BJ (cell line): ENCODE results near the gene MKRN1. TPM values are rescaled to one million over a fixed set of nuclear protein-coding genes. Genes with fewer than 3 reads are reported as not detected.

Experiments used
- CTCF ChIA-PET: fragments of 350-600 bp; formaldehyde crosslinking; extraction: SDS; loops from one replicate; lab custom pipeline; 2021; ENCODE audit warnings: antibody characterized with exemption, inconsistent platforms; lab: Yijun Ruan, JAX
- POLR2A ChIA-PET: fragments of 300-600 bp; sonication (Branson Sonifier 250); formaldehyde crosslinking; extraction: SDS; loops from one replicate; lab custom pipeline; 2021; ENCODE audit warnings: antibody characterized with exemption; lab: Charles Lee
- DNase-seq: peaks from one replicate; pipeline ENCODE4 v3.0.0-alpha.2; 2011; ENCODE audit warnings: low read depth
- H3K27me3 ChIP-seq: 2 replicates; pipeline ENCODE4 v1.6.0; 2011; ENCODE audit warnings: low read length; ENCODE audit not compliant: control insufficient read depth, insufficient read depth
- H3K36me3 ChIP-seq: 2 replicates; pipeline ENCODE4 v1.5.1; 2011; ENCODE audit warnings: low read length; ENCODE audit not compliant: control insufficient read depth, insufficient read depth
- H3K4me3 ChIP-seq: 2 replicates; pipeline ENCODE4 v1.5.1; 2011; ENCODE audit warnings: low read depth, mild to moderate bottlenecking, control low read depth, low read length
- CTCF ChIP-seq: IDR thresholded peaks from 2 replicates; pipeline ENCODE4 v1.5.1; 2011; ENCODE audit warnings: low read depth, mild to moderate bottlenecking, control low read depth, inconsistent platforms, low read length, moderate library complexity; ENCODE audit not compliant: insufficient read depth
- polyA plus RNA-seq: library from polyadenylated mRNA; depleted of rRNA; stranded (reverse); fragments of >200 nt; gene quantifications from 2 replicates; pipeline ENCODE4 v1.2.3, GENCODE V29; 2011

Gene MKRN1
- polyA plus RNA-seq, 1 experiment, result 61.2 TPM

- ChIA-PET POLR2A (no interaction called here), CTCF (no interaction called here)
- Histone ChIP-seq H3K36me3 (no peaks in the 10 kb centered on the region), H3K27me3 (no peaks in the 10 kb centered on the region), H3K4me3 (no peak overlapping the region)
- no peak for TF ChIP-seq CTCF
- no peak for DNase-seq
Measured at GRCh38 chr7:140447841-140448240, 31.5 kb downstream of the MKRN1 start.

- POLR2A ChIA-PET, result no interaction called here
- no peaks in the 10 kb centered on the region for H3K27me3 ChIP-seq
- no peak overlapping the region for H3K4me3 ChIP-seq
- DNase-seq, result no peak
- H3K36me3 ChIP-seq, result no peaks in the 10 kb centered on the region
- no peak for TF ChIP-seq CTCF
- CTCF ChIA-PET, result no interaction called here
Measured at GRCh38 chr7:140446467-140446866, 32.8 kb downstream of the MKRN1 start.

GRCh38 chr7:140441519-140441918 lies 37.8 kb downstream of the MKRN1 start:
- POLR2A ChIA-PET, result no interaction called here
- no peak for DNase-seq
- Histone ChIP-seq H3K4me3 (no peak overlapping the region), H3K36me3 (no peaks in the 10 kb centered on the region), H3K27me3 (no peaks in the 10 kb centered on the region)
- no peak for TF ChIP-seq CTCF
- CTCF ChIA-PET, result no interaction called here

- no peak for DNase-seq
- TF ChIP-seq CTCF, result no peak
- ChIA-PET CTCF (no interaction called here), POLR2A (interaction anchor here (0.7 kb wide), 1 partner anchor 101 kb away, joined by 12 read pairs; no protein-coding TSS in a partner anchor)
- Histone ChIP-seq H3K4me3 (no peak overlapping the region), H3K27me3 (no peaks in the 10 kb centered on the region), H3K36me3 (no peaks in the 10 kb centered on the region)
Measured at GRCh38 chr7:140440593-140440992, 38.7 kb downstream of the MKRN1 start.

GRCh38 chr7:140439359-140439758 lies 39.9 kb downstream of the MKRN1 start:
- no peaks in the 10 kb centered on the region; the same call in 1 of the 2 replicates for H3K27me3 ChIP-seq
- no peak overlapping the region for H3K4me3 ChIP-seq
- ChIA-PET POLR2A (interaction anchor here (0.6 kb wide), 1 partner anchor 15 kb away, joined by 4 read pairs; no protein-coding TSS in a partner anchor), CTCF (interaction anchor here (0.7 kb wide), 1 partner anchor 36 kb away, joined by 3 read pairs; no protein-coding TSS in a partner anchor)
- no peaks in the 10 kb centered on the region for H3K36me3 ChIP-seq
- no peak for TF ChIP-seq CTCF
- no peak for DNase-seq
